8988T (cell line): ENCODE results near the gene ST8SIA5.

ENCODE experiments used
- DNase-seq: peaks from one replicate; pipeline ENCODE4 v3.0.0; 2011

Gene ST8SIA5

GRCh38 chr18:46738491-46738890, 18.4 kb downstream of the ST8SIA5 start:
- DNase-seq, result no peak

DNA sequence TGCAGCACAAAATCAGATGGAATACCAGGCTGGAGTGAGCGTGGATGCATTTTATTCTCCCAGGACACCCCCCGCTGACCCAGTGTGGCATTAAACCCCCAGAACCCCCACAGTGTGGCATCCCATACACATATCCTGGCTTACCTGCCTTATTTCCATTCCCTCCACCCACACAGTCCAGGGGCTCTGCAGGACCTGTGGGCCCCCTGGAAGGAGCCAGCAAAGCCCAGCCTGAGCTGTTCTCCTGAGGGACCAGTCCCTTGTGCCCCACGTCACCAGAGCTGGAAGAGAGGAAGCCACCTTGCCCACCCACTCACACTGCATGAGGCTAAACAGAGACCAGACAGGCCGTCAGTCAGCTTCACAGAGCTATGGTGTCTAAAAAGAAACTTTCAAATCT, 20.1 kb downstream of the ST8SIA5 start:
- no peak for DNase-seq

- no peak for DNase-seq
These were observed 20.7 kb downstream of the ST8SIA5 start for GRCh38 chr18:46736135-46736534.

DNA sequence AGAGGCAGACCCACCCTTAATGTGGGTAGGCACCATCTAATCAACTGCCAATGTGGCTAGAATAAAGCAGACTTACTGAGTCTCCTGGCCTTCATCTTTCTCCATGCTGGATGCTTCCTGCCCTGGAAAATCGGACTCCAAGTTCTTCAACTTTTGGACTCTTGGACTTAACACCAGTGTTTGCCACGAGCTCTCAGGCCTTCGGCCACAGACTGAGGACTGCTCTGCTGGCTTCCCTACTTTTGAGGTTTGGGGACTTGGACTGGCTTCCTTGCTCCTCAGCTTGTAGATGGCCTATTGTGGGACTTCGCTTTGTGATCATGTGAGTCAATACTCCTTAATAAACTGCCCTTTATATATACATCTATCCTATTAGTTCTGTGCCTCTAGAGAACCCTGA, 21.9 kb downstream of the ST8SIA5 start:
- DNase-seq, result no peak

GRCh38 chr18:46733872-46734271, 23.0 kb downstream of the ST8SIA5 start:
- no peak for DNase-seq

GRCh38 chr18:46732801-46733200, 24.1 kb downstream of the ST8SIA5 start:
- DNase-seq, result no peak

GRCh38 chr18:46732201-46732600, 24.7 kb downstream of the ST8SIA5 start:
- no peak for DNase-seq

GRCh38 chr18:46731316-46731715, 25.5 kb downstream of the ST8SIA5 start:
- DNase-seq, result no peak

- DNase-seq, result no peak
These were observed 28.5 kb downstream of the ST8SIA5 start for GRCh38 chr18:46728219-46728930.

GRCh38 chr18:46727177-46727576, 29.7 kb downstream of the ST8SIA5 start:
- no peak for DNase-seq

DNA sequence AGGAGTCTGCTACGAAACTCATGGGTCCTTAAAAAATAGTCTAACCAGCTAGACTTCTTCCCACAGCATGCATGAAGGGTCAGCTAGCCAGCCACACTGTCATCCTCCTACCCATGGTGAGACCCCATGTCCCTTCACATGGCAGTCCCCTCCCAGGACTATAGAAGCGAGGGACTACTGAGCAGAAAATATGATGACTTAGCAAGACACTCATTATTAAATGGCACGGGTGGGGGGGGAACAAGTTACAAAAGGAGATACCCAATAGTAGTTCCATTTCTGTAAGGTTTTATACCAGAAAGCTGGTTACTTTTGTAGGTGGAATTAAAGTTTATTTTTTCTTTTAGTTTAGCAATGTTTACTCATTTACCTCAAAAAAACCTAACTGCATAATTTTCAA, 31.5 kb downstream of the ST8SIA5 start:
- no peak for DNase-seq

DNA sequence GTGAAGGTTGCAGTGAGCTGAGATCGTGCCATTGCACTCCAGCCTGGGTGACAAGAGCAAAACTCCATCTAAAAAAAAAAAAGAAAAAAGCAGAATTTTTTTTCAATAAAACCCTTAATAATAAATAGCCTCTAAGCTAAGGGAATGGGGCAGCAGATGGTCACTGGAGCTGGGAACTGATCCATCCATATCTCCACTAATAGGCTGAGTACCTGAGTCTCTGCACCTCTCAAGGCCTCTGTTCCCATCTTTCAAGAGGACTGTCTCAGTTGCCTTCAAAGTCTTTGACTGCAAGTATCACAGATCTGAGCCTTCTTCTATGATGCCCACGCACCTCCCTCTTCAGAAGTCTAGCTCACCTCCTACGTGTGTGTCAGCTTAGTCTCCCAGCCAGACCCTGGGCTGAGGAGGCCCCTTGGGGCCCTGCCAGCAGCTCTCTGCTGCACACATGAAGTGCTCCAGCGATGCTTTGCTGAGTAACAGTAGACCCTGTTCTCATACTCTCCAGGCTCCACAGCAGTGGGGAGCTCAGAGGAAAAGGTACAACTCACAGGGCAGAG, 32.9 kb downstream of the ST8SIA5 start:
- DNase-seq, result no peak

- no peak for DNase-seq
These were observed 34.8 kb downstream of the ST8SIA5 start for GRCh38 chr18:46722051-46722450.

GRCh38 chr18:46721331-46721730, 35.5 kb downstream of the ST8SIA5 start:
- DNase-seq, result no peak

- no peak for DNase-seq
These were observed 36.3 kb downstream of the ST8SIA5 start for GRCh38 chr18:46720521-46720920.

GRCh38 chr18:46720092-46720491, 36.8 kb downstream of the ST8SIA5 start:
- no peak for DNase-seq

DNA sequence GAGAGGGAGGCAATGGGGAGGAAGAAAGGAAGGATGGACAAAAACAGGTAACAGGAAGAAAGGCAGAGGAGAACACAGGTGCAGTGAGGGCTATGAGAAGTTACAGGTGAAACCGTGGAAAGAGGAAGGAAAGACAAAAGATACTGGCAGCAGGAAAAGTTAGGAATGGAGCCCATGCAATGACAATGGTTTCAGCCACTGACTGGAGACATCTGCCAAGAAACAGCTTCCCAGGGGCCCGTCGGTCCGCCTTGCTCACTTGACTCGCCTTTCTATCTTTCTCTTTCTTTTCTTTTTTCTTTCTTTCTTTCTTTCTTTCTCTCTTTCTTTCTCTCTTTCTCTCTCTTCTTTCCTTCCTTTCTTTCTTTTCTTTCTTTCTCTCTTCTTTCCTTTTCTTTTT, 37.5 kb downstream of the ST8SIA5 start:
- DNase-seq, result no peak

GRCh38 chr18:46718501-46719341, 38.1 kb downstream of the ST8SIA5 start:
- no peak for DNase-seq

DNA sequence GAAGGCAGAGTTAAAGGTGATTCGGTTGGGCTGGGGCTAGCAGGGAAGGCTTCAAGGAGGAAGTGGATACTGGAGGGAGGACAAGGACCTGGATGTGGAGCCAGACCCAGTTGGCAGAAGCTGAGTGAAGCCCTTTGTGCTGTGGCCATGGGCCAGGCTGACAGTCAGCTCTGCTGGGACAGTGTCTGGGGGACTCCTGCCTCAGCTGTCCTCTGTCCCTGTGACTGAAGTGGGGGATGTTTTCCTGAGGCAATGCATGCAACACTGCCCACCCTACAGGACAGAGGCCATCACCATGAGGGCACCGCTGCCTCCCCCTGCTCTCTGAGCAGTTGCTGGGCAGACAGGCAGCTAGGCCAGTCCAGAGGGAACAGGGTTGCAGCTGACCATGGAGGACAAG, 40.0 kb downstream of the ST8SIA5 start:
- DNase-seq, result no peak

DNA sequence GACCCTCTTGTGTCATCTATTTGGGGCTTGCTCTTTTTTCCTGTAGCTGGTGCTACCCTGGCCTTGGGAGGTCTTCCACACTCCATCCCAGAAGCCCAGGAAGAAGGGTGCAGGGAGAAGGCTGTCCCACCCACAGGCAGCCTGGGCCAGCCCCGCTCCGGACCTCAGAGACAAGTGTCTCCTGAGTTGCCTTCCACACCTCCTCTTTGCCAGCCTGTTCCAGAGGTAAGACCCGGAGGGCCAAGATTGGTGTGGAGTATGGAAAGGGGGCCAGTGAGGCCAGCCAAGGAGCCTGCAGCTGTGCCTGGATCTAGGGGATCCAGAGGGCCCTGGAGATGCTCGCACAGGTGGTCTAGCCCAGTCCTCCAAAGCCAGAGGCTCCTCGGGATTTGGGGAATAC, 40.5 kb downstream of the ST8SIA5 start:
- no peak for DNase-seq

DNA sequence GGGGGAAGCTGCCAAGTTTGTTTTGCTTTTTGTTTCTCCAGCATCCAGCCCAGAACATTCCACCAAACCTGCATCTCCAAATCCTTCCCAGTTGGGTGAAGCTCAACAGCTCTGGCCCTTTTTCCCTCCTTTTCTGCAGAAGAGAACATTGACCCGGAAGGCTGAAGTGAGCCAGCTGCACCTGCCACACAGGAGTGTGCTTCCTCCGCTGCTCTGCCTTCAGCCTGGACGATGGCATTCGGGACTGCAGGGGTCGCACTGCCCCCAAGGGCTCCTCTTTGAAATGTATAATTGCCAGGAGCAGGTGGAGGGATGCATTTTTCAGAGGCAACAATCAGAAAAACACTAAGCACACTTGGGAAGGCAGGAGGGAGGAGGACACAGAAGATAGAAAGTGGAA, 41.8 kb downstream of the ST8SIA5 start:
- no peak for DNase-seq

- DNase-seq, result no peak
These were observed 44.4 kb downstream of the ST8SIA5 start for GRCh38 chr18:46712406-46712805.

DNA sequence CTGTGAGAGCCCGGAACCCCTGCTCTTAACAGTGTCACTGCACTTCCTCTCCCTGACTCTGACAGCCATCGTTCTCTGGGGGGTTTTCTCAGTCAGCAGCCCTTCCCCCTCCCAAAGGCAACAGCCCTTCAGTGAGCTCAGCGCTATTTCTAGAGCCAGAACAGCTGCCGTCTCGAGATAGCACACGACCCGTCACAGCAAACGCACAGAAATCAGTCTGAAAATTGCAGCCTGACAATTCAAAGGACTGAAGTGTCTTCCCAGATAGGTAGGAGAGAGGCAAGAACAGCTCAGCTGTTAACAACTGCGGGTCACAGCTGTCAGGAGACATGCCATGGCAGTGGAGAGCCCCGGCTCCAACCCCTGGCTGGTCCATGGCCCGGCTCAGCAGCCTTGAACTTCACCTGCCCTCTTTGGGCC, 45.4 kb downstream of the ST8SIA5 start:
- DNase-seq, result no peak

DNA sequence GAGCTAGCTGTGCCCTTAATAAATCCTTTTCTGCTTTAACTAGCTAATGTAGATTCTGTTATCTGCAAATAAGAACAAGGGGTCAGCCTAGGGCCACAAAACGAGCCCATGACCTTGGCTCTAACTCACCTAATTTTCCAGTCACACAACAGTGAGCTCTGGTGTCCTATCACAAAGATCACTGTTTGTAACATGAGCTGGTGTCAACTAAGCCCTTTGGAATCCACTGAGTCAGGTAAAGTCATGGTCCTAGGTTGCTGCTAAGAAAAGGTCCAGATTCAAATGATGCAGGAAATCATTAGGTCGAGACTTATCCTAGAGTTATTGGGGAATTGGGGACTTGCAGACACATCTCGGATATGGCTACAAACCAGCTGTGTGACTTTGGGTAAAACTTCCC, 49.9 kb downstream of the ST8SIA5 start:
- DNase-seq, result peak; percentile 42
